Activated T-cell treated with anti-CD3 and anti-CD28 coated beads, Interleukin-2, amount 50 U/mL, for 1 hour (primary cell): ENCODE data around the gene OR5AU1.
"Not testable (repeated sequence)": the region's sequence is repeated elsewhere in the genome, so short reads cannot be mapped to it uniquely, and the experiment has no call there.

Source experiments
- DNase-seq: peaks from one replicate; pipeline ENCODE4 v3.0.0-alpha.2; 2020

OR5AU1 gene

GRCh38 chr14:21169573-21169972, 13.7 kb upstream of the OR5AU1 start:
- no peak for DNase-seq

GRCh38 chr14:21168055-21168454, 12.2 kb upstream of the OR5AU1 start:
- DNase-seq: no peak

- DNase-seq: not testable (repeated sequence)
Measured at GRCh38 chr14:21165670-21166069, 9.8 kb upstream of the OR5AU1 start.

- DNase-seq: not testable (repeated sequence)
Measured at GRCh38 chr14:21165002-21165605, 9.2 kb upstream of the OR5AU1 start.

GRCh38 chr14:21163871-21164291, 8.0 kb upstream of the OR5AU1 start:
- no peak for DNase-seq

- DNase-seq: no peak
Measured at GRCh38 chr14:21162081-21162480, 6.2 kb upstream of the OR5AU1 start.

- DNase-seq: no peak
Measured at GRCh38 chr14:21160061-21160610, 4.3 kb upstream of the OR5AU1 start.

- DNase-seq: not testable (repeated sequence)
Measured at GRCh38 chr14:21158175-21158574, 2.3 kb upstream of the OR5AU1 start.

- no peak for DNase-seq
Measured at GRCh38 chr14:21149641-21150367, 6.1 kb downstream of the OR5AU1 start.

GRCh38 chr14:21145437-21145836, 10.4 kb downstream of the OR5AU1 start:
- DNase-seq: no peak

- no peak for DNase-seq
Measured at GRCh38 chr14:21142357-21142756, 13.5 kb downstream of the OR5AU1 start.

GRCh38 chr14:21136024-21136423, 19.8 kb downstream of the OR5AU1 start:
- no peak for DNase-seq

- DNase-seq: no peak
Measured at GRCh38 chr14:21133901-21134300, 22.0 kb downstream of the OR5AU1 start.

- no peak for DNase-seq
Measured at GRCh38 chr14:21123429-21123828, 32.4 kb downstream of the OR5AU1 start.

GRCh38 chr14:21121122-21121521, 34.7 kb downstream of the OR5AU1 start:
- no peak for DNase-seq

GRCh38 chr14:21120686-21121085, 35.2 kb downstream of the OR5AU1 start:
- DNase-seq: no peak

- DNase-seq: no peak
Measured at GRCh38 chr14:21118933-21119332, 36.9 kb downstream of the OR5AU1 start.

- no peak for DNase-seq
Measured at GRCh38 chr14:21113369-21113768, 42.5 kb downstream of the OR5AU1 start.

GRCh38 chr14:21112255-21112654, 43.6 kb downstream of the OR5AU1 start:
- no peak for DNase-seq

GRCh38 chr14:21109377-21110138, 46.3 kb downstream of the OR5AU1 start:
- no peak for DNase-seq

GRCh38 chr14:21108791-21109190, 47.1 kb downstream of the OR5AU1 start:
- DNase-seq: no peak

- no peak for DNase-seq
Measured at GRCh38 chr14:21107283-21107800, 48.5 kb downstream of the OR5AU1 start.
